DMS 273 (cell line): ENCODE results near the gene PTPRS.
"Not testable (repeated sequence)": the region's sequence is repeated elsewhere in the genome, so short reads cannot be mapped to it uniquely, and the experiment has no call there.

Experiments used
- DNase-seq: peaks from one replicate; lab custom pipeline; 2025; ENCODE audit not compliant: unreplicated experiment; lab: John Stamatoyannopoulos, UW

PTPRS gene

DNA sequence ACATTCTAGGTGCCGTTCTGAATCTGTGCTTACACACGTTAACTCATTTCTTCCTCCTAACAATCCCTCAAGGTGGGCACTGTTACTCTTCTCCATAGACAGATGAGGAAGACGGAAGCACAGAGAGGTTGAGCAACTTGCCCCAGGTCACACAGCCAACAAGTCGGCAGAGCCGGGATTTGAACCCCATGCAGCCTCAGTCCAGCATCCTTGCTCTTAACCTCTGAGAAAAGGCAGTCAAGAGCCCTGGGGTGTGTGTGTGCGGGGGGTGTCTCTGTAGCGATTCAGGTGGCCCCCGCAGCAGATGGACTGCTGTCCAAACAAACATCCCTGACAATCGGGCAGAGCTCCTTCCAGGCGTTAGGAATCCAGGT is 6.3 kb downstream of the PTPRS start:
- no peak for DNase-seq

DNA sequence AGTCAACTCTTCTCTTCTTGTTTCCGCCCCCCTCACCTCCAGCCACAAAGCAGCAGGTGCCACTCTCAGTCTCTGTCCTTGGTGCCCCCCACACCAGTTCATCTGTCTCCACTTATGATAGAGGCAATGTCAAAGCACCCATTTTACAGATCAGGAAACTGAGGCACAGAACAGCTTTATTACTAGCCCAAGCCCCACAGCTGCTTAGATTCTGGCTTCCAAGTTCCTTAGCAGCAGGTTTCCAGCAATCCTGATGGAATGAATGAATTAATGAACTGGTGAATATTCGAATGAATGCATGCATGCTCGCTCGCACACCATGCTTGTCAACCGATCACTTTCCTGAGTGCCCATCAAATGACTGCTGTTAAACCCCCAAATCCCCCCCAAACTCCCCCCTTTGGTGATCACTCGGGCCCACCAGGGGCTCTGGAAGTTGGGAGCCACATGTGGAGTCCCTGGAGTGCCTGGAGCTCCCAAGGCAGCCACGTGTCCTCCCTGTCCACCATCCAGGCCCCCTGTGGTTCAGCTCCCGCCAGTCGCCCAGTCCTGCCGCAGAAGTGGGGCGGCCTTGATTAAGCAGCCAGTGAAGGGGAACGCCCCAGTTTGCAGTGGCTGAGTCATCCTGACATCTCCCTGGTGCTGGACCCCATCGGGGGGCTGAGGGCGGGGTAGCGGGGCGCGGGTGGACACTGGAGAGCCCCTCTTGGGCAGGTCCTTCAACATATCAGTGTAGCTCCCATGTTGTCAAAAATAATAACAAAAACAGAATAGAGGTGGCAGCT is 6.8 kb downstream of the PTPRS start:
- DNase-seq, result no peak

DNA sequence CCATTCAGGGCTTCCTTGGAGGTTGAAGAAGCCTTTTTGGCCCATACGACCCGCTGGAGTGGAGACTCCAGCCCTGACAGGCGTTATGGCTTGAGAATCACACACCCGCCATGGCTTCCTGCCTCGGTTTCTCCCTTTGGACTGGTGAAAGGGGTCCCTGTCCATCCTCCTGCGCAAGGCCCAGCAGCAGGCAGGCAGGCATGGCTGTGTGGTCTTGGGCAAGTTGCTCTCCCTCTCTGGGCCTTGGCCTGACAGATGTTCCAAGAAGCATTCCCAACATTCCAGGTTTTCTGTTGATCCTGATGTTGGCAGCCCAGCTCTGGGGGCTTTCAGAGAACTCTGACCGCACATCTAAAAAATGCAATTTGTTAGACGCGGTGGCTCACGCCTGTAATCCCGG is 8.1 kb downstream of the PTPRS start:
- no peak for DNase-seq

DNA sequence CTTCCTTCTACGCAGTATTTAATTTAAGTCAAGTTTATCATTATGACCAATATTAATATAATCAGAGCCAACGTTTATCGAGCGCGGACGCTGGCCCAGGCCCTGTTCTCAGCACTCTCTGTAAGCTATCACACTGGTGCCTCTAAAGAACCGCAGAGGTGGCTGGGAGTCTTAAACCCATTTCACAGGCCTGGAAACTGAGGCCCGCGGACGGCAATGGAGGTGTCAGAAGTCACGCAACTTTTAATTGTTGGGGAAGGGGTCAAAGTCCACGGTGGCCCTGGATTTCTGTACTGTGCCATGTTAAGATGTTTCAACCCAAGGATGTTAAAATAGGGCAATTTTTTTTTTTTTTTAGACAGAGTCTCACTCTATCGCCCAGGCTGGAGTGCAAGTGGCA is 8.8 kb downstream of the PTPRS start:
- no peak for DNase-seq

DNA sequence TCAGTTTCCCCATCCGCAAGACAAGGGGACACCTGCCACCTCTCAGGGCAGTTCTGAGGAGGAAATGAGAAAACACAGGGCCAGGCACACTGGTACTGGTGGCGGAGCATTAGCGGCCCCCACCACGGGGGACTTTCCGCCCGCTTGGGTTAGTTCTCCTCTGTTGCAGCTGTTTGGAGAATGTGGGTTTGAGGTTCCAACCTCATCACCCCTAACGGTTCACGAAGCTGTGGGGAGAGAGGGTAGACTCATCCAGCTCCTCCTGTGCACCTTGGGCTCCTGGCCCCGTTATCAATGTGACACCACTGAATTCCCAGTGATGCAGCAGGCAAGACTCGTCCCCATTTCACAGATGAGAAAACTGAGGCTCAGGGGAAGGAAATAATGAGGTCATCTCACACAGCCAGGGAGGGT is 10.3 kb downstream of the PTPRS start:
- no peak for DNase-seq

DNA sequence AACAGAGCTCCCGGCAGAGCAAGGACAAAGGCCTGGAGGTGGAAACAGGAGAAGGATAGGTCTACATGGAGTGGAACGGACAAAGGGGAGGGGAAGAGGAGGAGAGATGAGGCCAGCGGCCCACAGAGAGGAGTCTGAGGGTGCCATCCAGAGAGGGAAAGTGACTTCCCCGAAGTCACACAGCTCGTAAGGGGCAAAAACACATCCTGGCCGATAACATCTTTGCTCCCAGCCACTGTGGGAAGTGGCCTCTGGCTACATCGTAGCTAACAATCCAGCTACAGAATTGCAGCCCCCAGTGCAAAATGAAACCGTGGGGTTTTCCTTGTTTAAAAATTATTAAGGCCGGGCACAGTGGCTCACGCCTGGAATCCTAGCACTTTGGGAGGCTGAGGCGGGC is 11.5 kb downstream of the PTPRS start:
- DNase-seq, result no peak

DNA sequence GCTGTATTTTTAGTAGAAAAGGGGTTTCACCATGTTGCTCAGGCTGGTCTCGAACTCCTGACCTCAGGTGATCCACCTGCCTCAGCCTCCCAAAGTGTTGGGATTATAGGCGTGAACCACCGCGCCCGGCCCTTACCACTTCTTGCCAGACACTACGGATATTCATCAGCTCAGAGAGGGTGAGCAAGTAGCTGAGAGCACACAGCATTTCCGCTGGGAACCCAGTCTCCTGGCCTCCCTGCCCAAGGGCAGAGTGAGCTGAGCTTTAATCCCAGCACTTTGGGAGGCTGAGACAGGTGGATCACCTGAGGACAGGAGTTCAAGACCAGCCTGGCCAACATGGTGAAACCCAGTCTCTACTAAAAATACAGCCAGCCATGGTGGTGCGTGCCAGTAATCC is 12.2 kb downstream of the PTPRS start:
- not testable (repeated sequence) for DNase-seq

DNA sequence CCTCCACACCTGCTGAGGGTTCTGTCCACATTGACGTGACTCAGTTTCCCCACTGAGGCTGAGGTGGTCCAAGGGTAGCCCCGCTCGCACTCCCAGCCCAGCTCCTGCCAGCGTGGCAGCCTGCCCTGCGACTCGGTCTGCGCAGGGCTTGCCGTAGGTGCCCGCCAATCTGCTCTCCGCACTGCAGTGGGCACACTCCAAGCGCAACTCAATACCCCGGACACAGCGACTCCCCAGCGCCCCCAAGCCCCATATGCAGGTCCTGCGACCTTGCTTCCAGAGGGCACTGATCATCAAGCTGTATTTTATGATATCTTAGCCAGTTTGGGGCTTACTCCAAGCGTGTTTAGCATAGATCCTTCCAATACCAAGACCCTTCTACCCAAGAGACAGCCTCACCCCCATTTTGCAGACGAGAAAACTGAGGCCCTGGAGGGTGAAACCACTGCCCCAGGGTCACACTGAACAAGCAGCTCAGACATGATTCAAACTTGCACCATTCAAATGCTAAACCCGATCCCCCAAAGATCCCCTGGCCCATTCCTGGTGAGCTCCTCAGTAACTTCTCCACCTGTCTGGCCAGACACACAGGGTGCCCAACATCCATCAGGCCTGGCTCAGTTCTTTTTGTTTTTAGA is 13.5 kb downstream of the PTPRS start:
- no peak for DNase-seq

DNA sequence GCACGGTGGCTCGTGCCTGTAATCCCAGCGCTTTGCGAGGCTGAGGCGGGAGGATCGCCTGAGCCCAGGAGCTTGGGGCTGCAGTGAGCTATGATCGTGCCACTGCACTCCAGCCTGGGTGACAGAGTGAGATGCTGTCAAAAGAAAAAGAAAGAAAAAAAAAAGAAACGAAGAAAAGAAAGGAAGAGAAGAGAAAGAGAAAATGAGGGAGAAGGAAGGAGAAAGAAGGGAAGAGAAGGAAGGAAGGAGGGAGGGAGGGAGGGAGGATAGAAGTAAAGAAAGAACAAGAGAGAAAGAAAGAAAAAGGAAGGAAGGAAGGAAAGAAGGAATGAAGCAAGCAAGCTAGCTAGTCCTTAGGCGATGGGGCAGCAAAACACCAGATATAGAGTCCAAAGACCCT is 14.1 kb downstream of the PTPRS start:
- DNase-seq, result no peak

DNA sequence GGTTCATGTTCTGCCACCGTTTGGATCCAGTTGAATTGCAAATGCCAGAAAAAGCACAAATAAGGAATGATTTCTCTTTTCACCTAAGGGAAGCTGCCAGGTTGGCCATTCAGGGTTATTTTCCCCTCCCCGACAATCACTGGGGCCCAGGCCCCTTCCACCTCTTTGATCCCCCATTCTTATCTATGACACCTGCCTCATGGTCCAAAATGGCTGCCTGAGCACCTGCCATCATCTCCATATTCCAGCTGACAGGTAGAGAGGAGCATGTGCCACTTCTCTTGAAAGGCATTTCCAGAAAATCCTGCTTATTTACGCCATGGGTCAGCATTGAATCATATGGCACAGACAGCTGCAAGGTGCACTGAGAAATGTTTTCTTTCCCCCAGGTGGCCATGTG is 15.7 kb downstream of the PTPRS start:
- DNase-seq, result no peak

DNA sequence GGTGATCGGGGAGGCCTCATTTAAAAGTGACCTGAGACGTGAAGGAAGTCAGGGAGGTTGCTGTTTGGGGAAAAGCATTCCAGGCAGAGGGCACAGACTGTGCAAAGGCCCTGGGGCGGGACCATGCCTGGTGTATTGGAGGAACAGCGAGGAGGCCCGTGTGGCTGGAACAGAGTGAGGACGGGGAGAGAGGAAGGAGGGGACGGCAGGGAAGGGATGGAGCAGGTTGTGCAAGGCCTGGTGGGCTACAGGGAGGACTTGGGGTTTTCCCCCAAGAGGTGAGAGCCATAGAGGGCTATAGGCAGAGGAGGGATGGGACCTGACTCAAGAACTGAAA is 17.2 kb downstream of the PTPRS start:
- no peak for DNase-seq

DNA sequence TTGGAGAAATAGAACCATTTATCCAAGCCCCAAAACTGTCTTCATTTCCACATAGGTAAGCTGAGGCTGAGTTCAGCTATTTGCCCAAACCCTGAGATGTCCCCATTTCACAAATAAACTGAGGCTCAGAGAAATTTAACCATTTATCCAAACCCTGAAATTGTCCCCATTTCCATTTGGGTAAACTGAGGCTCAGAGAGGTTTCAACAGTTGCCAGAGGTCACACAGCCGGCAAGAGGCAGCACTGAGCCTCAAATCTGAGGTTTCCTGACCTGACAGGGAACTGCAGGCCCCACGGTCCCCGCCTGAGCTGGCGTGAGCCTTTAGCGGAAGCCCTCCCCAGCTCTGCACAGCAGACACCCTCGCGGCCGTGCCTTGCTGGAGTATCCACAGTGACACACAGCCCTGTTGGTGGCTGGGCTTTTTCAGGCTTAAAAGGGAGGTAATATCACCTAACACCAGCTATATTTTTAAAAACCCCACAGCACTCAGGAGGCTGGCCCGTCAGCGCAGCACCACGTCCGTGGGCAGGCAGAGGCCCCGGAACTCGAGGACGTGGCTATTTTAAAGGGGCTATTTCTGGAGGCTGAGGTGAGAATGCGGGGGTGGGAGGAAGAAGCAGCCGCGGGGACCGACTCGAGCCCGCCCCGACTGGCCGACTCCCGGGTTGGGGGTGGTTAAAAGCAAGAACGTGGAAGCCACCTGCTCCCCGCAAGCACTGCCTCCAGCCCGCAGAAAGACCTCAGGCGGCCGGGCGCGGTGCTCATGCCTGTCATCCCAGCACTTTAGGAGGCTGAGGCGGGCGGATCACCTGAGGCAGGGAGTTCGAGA is 18.5 kb downstream of the PTPRS start:
- peak; percentile 30 for DNase-seq

DNA sequence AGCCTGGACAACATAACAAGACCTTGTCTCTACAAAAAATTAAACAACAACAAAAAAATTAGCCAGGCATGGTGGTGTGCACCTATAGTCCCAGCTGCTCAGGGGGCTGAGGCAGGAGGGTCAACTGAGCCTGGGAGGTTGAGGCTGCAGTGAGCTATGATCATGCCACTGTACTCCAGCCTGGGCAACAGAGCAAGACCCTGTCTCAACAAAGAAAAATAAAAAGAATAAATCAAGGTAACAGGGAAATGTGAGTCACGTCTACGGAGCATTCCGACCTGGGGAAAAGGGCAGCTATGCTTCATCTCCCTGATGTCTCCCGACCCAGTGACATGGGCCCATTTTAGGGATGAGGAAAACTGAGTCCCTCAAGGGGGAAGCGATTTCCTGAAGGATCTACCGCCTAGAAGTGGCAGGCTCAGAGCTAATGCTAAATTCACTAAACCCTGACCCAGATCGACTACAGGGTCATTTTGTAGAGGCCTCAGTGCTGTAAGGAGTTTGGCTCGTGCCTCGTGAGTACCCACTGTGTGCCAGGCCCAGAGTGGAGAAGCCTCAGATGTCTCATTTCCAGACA is 19.5 kb downstream of the PTPRS start:
- DNase-seq, result no peak

DNA sequence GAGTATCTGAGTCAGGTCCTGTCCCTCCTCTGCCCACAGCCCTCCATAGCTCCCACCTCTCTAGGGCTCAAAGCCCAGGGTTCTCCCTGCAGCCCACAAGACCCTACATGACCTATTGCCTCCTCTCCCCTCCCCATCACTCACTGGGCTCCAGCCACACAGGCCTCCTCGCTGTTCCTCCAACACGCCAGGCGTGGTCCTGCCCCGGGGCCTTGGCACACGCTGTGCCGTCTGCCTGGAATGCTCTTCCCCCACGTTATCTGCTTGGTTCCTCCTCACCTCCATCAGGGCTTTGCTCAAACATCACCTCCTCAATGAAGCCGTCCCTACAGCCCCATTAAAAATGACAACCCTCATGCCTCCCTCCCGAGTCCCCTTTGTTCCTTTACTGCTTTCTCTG is 21.1 kb downstream of the PTPRS start:
- no peak for DNase-seq

DNA sequence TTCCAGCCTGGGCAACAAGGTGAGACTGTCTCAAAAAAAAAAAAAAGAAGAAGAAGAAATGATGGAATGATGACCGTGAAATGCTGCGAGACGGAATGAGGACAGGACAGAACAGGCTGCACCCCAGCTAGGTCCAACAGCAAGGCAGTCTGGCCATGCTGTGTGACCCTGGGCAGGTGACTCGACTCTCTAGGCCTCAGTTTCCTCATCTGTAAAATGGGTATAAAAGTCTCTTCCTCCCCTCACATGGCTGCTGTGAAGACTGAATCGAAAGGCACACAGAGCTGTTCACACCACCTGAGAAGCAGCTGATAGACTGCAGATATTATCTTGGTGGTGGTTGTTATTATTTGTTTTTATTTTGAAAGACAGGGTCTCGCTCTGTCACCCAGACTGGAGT is 22.3 kb downstream of the PTPRS start:
- DNase-seq, result no peak

DNA sequence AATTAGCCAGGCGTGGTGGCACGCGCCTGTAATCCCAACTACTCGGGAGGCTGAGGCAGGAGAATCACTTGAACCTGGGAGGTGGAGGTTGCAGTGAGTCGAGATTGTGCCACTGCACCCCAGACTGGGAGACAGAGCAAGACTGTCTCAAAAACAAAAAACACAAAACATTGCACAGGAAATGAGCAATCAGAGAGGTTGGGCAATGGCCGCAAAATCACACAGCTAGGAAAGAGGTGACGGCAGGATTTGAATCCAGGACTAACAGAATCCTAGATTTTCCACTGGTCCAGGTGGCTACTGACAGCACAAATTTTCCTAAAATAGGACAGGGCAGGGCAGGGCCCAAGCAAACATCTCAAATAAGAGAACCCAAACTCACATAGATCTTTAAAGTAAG is 23.3 kb downstream of the PTPRS start:
- DNase-seq, result no peak

DNA sequence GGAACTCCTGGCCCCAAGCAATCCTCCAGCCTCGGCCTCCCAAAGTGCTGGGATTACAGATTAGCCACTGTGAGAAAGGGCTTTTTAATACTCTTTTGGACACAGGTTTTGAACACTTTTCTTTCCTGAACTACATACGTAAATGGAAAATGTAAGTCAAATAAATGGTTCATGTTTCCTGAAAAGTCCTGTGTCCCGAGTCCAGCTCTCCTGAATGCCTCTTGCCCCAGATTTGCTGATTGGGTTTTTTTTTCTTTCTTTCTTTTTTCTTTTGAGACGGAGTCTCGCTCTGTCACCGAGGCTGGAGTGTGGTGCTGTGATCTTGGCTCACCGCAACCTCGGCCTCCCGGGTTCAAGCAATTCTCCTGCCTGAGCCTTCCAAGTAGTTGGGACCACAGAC is 24.5 kb downstream of the PTPRS start:
- no peak for DNase-seq

DNA sequence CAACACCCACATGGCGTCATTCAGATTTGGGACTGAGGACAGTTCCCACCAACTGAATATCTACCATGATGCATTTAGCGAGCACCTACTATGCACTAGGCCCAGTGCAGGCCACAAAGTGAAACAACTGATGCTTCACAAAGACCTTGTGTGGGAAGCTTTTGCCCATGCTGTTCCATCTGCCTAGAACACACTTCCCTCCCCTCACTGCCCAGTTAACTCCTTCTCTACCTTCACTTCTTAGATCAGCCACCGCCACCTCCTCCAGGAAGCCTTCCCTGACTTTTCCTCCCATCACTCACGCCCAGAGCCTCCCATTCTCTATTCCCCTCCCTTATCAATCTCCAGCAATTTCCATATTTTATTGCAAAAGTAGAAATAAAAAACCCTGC is 25.7 kb downstream of the PTPRS start:
- no peak for DNase-seq

DNA sequence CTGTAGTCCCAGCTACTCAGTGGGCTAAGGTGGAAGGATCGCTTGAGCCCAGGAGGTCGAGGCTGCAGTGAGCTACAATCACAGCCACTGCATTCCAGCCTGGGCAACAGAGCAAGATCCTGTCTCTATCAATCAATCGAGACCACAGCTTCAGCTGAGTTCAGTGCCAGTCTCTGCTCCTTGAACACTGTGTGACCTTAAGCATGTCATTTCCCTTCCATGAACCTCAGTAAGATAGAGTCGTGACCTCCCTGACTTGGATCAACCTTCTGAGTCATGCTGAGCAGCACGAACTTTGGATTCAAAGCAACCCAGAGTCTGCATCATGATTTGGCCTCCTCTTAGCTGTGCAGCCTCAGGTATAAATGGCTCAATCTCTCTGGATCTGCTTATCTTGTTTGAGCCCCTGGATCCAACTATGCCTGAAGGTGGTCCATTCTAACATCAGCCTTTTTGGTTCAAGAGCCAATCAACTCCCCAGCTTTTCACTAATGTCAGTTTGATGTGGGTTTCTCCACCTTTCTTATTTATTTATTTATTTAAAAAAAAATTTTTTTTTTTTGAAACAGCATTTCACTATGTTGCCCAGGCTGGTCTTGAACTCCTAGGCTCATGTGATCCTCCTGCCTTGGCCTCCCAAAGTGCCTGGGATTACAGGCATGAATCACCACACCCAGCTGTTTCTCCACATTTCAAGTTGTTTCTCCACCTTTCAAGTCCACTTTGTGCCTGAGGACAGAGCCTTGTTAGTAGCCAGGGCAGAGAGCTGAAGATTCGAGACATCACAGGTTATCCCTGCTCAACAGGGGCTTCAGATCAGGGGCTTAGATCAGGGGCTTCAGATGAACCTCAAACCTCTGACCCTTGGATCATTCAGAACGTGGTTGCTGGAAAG is 26.4 kb downstream of the PTPRS start:
- no peak for DNase-seq

DNA sequence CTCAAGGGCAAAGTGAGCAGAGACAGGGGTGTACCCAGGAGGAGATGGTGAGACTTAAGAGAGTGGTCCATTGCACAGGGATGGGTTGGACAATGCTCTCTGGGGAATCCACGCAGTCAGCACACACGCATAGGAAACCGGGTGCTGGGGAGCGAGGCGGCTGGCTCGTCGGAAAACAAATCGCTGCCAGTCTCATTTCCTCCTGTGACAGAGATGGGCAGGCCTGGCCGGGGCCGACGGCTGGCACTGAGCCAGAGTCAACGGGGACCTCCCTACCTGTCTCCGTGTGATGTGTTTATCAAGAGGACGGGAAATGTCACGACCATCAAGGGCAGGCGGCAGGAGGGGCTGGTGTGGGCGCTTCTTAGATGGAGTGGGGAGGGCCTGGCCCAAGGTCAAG is 27.3 kb downstream of the PTPRS start:
- DNase-seq, result no peak

DNA sequence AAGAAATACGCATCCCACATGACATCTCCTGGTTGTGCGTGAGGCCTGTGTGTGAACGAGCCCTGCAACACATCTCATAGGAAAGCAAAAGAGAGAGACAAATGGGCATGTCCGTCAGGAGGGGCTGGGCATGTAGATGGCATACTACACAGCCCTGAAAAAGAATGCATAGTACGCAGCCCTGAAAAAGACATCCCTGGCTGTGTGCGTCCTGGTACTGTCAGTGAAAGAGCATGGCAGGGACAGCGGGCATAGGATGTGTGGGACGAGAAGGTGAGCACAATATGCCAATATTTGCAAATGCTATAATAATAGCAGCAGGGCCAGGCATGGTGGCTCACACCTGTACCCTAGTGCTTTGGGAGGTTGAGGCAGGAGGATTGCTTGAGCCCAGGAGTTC is 28.6 kb downstream of the PTPRS start:
- DNase-seq, result no peak
